NT2/D1 (cell line): Measurements from ENCODE around the gene CDH13.

ENCODE experiments used
- YY1 ChIP-seq: IDR thresholded peaks from 2 replicates; pipeline ENCODE4 v1.6.1; 2011; ENCODE audit not compliant: insufficient read length, insufficient read depth
- ZNF274 ChIP-seq: IDR thresholded peaks from 2 replicates; pipeline ENCODE4 v1.6.1; 2011; ENCODE audit warnings: mild to moderate bottlenecking, low read depth, low read length

- TF ChIP-seq YY1 (no peak), ZNF274 (no peak)
Observed at GRCh38 chr16:83615141-83615952, 988.6 kb downstream of the CDH13 start.
